Measurements from ENCODE around the gene NR6A1.
A peak's percentile ranks its signal among the peaks of the same experiment; 100 is the strongest.

NR6A1 gene

GRCh38 chr9:124789531-124789930, 18.4 kb upstream of the NR6A1 start:
- no peak overlapping the region for H3K4me3 ChIP-seq (ENCODE audit: low read length)
- DNase-seq (ENCODE audit: low read depth): no peak
- TF ChIP-seq CTCF (conservative IDR thresholded peaks at IDR 0.05; ENCODE audit: low read length): no peak

DNA sequence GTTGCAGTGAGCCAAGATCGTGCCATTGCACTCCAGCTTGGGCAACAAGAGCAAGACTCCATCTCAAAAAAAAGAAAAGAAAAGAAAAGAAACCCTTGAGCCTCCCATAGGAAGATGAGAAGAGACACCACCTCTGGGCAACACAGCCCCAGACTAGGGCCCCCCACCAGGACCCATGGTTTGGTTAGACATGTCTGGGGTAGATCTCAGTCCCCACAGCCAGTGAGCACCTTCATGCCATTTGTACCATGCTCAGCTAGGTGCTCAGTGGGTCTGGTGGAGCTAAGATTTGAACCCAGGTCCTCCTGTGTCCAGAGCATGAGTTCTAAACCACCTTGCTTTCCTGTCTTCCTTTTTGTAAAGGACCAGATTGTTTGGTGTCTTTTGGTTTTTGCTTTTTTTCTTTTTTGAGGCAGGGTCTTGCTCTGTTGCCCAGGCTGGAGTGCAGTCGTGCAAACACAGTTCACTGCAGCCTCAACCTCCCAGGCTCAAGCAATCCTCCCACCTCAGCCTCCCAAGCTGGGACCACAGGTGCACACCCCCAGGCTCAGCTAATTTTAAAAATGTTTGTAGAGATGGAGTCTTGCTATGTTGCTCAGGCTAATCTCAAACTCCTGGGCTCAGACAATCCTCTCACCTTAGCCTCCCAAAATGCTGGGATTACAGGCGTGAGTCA, 17.6 kb upstream of the NR6A1 start:
- TF ChIP-seq CTCF (conservative IDR thresholded peaks at IDR 0.05; ENCODE audit: low read length): no peak
- DNase-seq (ENCODE audit: low read depth): no peak
- no peak overlapping the region for H3K4me3 ChIP-seq (ENCODE audit: low read length)

DNA sequence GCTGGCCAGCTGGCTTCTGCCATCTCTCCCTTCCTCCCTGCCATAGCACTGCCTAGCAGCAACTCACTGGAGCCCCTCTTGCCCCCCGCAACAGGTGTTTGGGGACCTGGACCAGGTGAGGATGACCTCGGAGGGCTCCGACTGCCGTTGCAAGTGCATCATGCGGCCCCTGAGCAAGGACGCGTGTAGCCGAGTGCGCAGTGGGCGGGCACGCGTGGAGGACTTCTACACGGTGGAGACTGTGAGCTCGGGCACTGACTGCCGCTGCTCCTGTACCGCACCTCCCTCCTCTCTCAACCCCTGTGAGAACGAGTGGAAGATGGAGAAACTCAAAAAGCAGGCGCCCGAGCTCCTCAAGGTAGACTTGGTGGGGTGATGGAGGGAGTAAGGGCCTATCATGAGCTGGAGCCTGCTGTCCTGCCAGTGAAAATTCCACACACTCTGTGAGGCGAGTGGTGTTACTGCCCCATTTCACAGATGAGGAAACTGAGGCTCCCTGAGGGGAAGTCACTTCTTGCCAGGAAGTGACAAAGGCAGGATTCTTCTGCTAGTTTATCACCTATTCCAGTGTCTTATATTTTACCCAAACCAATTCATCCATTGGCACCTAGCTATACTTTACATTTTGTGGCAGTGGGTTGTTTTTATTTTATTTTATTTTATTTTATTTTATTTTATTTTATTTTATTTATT, 15.9 kb upstream of the NR6A1 start:
- DNase-seq (ENCODE audit: low read depth): no peak
- no peak for TF ChIP-seq CTCF (conservative IDR thresholded peaks at IDR 0.05; ENCODE audit: low read length)
- H3K4me3 ChIP-seq (ENCODE audit: low read length): no peak overlapping the region

GRCh38 chr9:124784509-124784908, 13.4 kb upstream of the NR6A1 start:
- peak; percentile 78 for DNase-seq (ENCODE audit: low read depth)
- TF ChIP-seq CTCF (conservative IDR thresholded peaks at IDR 0.05; ENCODE audit: low read length): no peak
- H3K4me3 ChIP-seq (ENCODE audit: low read length): no peak overlapping the region

- no peak overlapping the region for H3K4me3 ChIP-seq (ENCODE audit: low read length)
- no peak for TF ChIP-seq CTCF (conservative IDR thresholded peaks at IDR 0.05; ENCODE audit: low read length)
- no peak for DNase-seq (ENCODE audit: low read depth)
These were observed 12.7 kb upstream of the NR6A1 start for GRCh38 chr9:124783830-124784229.

- TF ChIP-seq CTCF (conservative IDR thresholded peaks at IDR 0.05; ENCODE audit: low read length): no peak
- H3K4me3 ChIP-seq (ENCODE audit: low read length): no peak overlapping the region
- DNase-seq (ENCODE audit: low read depth): no peak
These were observed 11.8 kb upstream of the NR6A1 start for GRCh38 chr9:124782661-124783574.

Measured in AG10803 (cell line).